Fibroblast of skin of scalp (primary cell): ENCODE measurements around the gene MAP3K9.

Experiments used
- DNase-seq: peaks from one replicate; pipeline ENCODE4 v3.0.0-alpha.2; 2013

The MAP3K9 gene

GRCh38 chr14:70697701-70698100, 111.6 kb downstream of the MAP3K9 start:
- DNase-seq, result no peak

GRCh38 chr14:70696026-70696425, 113.3 kb downstream of the MAP3K9 start:
- DNase-seq, result no peak

- DNase-seq, result no peak
These were observed 117.1 kb downstream of the MAP3K9 start for GRCh38 chr14:70692210-70692609.

GRCh38 chr14:70685474-70686197, 123.7 kb downstream of the MAP3K9 start:
- no peak for DNase-seq

GRCh38 chr14:70683983-70684382, 125.3 kb downstream of the MAP3K9 start:
- no peak for DNase-seq

GRCh38 chr14:70680748-70681147, 128.6 kb downstream of the MAP3K9 start:
- DNase-seq, result no peak

- DNase-seq, result no peak
These were observed 132.0 kb downstream of the MAP3K9 start for GRCh38 chr14:70677341-70677740.
